ENCODE measurements around the gene OSBPL3. TPM values are rescaled to one million over a fixed set of nuclear protein-coding genes. Genes with fewer than 3 reads are reported as not detected.

OSBPL3 gene
- total RNA-seq, 1 experiment from 2014 or later = 8.6 TPM

GRCh38 chr7:24926623-24927524, 53.1 kb downstream of the OSBPL3 start:
- no peaks in the 10 kb centered on the region for H3K27me3 Mint-ChIP-seq (ENCODE audit: low read depth)
- no peaks in the 10 kb centered on the region for H3K79me1 ChIP-seq (ENCODE audit: insufficient read depth, low read depth, low read length, poor library complexity, severe bottlenecking)
- H2BK12ac ChIP-seq (ENCODE audit: insufficient read length, low read depth, low read length) = no peak overlapping the region
- 0 out of 2 replicates have a peak overlapping the region, but pooled peaks have one; percentile 52 for H2BK15ac ChIP-seq (ENCODE audit: low read depth, low read length)
- H3K79me2 ChIP-seq (ENCODE audit: insufficient read depth, low read length) = no peaks in the 10 kb centered on the region
- H3K18ac ChIP-seq (ENCODE audit: insufficient read length, low read depth, low read length) = peak overlapping the region; percentile 77
- no peak overlapping the region for H2AK5ac ChIP-seq (ENCODE audit: insufficient read length, low read length)
- H3K4me1 Mint-ChIP-seq = peaks cover 29 to 31% of the 10 kb centered on the region in 2 experiments
- TF ChIP-seq, protein P1, sequence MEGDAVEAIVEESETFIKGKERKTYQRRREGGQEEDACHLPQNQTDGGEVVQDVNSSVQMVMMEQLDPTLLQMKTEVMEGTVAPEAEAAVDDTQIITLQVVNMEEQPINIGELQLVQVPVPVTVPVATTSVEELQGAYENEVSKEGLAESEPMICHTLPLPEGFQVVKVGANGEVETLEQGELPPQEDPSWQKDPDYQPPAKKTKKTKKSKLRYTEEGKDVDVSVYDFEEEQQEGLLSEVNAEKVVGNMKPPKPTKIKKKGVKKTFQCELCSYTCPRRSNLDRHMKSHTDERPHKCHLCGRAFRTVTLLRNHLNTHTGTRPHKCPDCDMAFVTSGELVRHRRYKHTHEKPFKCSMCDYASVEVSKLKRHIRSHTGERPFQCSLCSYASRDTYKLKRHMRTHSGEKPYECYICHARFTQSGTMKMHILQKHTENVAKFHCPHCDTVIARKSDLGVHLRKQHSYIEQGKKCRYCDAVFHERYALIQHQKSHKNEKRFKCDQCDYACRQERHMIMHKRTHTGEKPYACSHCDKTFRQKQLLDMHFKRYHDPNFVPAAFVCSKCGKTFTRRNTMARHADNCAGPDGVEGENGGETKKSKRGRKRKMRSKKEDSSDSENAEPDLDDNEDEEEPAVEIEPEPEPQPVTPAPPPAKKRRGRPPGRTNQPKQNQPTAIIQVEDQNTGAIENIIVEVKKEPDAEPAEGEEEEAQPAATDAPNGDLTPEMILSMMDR (conservative IDR thresholded peaks at IDR 0.05) = no peak
- no peak overlapping the region for H3T11ph ChIP-seq (ENCODE audit: low read length)
- no peak overlapping the region for H4K5ac ChIP-seq (ENCODE audit: insufficient read length, low read depth, low read length)
- H2BK120ac ChIP-seq (ENCODE audit: low read depth, low read length, poor library complexity, severe bottlenecking) = no peak overlapping the region
- no peak overlapping the region for H3K23ac ChIP-seq (ENCODE audit: insufficient read length, low read depth, low read length)
- H3K36me3 Mint-ChIP-seq (ENCODE audit: insufficient read depth in 1 of 3, low read depth in 3 of 3) = peaks cover 3 to 9% (median 6%) of the 10 kb centered on the region in 3 experiments; a peak in 5 of 7 replicates
- H2BK5ac ChIP-seq (ENCODE audit: insufficient read length, low read length) = no peak overlapping the region
- no peak overlapping the region for H3K56ac ChIP-seq (ENCODE audit: insufficient read length, low read depth, low read length)
- peaks cover 1% of the 10 kb centered on the region; the same call in 1 of the 2 replicates for H3K4me1 ChIP-seq (ENCODE audit: insufficient read depth, low read length)
- no peak overlapping the region for H2AFZ ChIP-seq (ENCODE audit: low read length)
- H3K4ac ChIP-seq (ENCODE audit: low read depth, low read length) = no peak overlapping the region
- H3K9me3 Mint-ChIP-seq = peaks cover 0 to 3% of the 10 kb centered on the region in 2 experiments; a peak in 1 of 5 replicates
- H3K27me3 ChIP-seq (ENCODE audit: insufficient read depth, low read length) = no peaks in the 10 kb centered on the region
- no peak overlapping the region for H3K4me3 Mint-ChIP-seq
- H3K14ac ChIP-seq (ENCODE audit: insufficient read depth, low read length) = peak overlapping the region; percentile 29; the same call in 1 of the 2 replicates
- DNase-seq = no peak
- WGBS (ENCODE audit: extremely low coverage, insufficient read length, low lambda C conversion rate) = 100% methylated on average over 1 of the region's 5 CpGs
- H2BK20ac ChIP-seq (ENCODE audit: low read depth, low read length, poor library complexity, severe bottlenecking) = no peak overlapping the region
- no peak overlapping the region for H4K91ac ChIP-seq (ENCODE audit: insufficient read length, low read depth, low read length)
- H4K8ac ChIP-seq (replicated peaks; ENCODE audit: insufficient read length, low read depth, low read length) = no peak overlapping the region
- H3K4me2 ChIP-seq (ENCODE audit: insufficient read depth, insufficient read length, low read length) = no peak overlapping the region
- no peak overlapping the region for H3K27ac ChIP-seq (ENCODE audit: insufficient read length, low read depth, low read length)
- H3K27ac Mint-ChIP-seq = no peak overlapping the region; a peak in 1 of 7 replicates
- no peak overlapping the region for H3K9ac ChIP-seq (ENCODE audit: extremely low read depth, insufficient read length, low read length)
- no peaks in the 10 kb centered on the region for H3K9me3 ChIP-seq (ENCODE audit: control insufficient read depth, low read depth, low read length)
- H3K23me2 ChIP-seq (ENCODE audit: insufficient read length, low read depth, low read length, poor library complexity, severe bottlenecking) = no peaks in the 10 kb centered on the region
- no peaks in the 10 kb centered on the region for H4K20me1 ChIP-seq (ENCODE audit: control insufficient read depth, insufficient read depth, insufficient read length)

Data from H9 (cell line).